ENCODE results near the gene CA5B.
"Not testable (repeated sequence)": the region's sequence is repeated elsewhere in the genome, so short reads cannot be mapped to it uniquely, and the experiment has no call there.

CA5B gene

GRCh38 chrX:15820106-15821073, 82.3 kb downstream of the CA5B start:
- CTCF ChIA-PET: no interaction called here

GRCh38 chrX:15822922-15823321, 84.9 kb downstream of the CA5B start:
- POLR2A ChIA-PET: no interaction called here
- DNase-seq (ENCODE audit: low read depth, low spot score): no peak
- CTCF ChIA-PET: no interaction called here
- TF ChIP-seq CTCF (IDR thresholded peaks at IDR 0.05; ENCODE audit: insufficient read depth, low read length, missing control alignments): no peak
- H3K4me3 ChIP-seq (ENCODE audit: low read depth, low read length): no peak overlapping the region

More at GRCh38 chrX:15820106-15821073, 82.3 kb downstream of the CA5B start:
- no peak for TF ChIP-seq CTCF (IDR thresholded peaks at IDR 0.05; ENCODE audit: insufficient read depth, low read length, missing control alignments)
- H3K4me3 ChIP-seq (ENCODE audit: low read depth, low read length): no peak overlapping the region
- POLR2A ChIA-PET: interaction anchor here (0.6 kb wide), 1 partner anchor 893 kb away, joined by 3 read pairs; no protein-coding TSS in a partner anchor
- DNase-seq (ENCODE audit: low read depth, low spot score): no peak

DNA sequence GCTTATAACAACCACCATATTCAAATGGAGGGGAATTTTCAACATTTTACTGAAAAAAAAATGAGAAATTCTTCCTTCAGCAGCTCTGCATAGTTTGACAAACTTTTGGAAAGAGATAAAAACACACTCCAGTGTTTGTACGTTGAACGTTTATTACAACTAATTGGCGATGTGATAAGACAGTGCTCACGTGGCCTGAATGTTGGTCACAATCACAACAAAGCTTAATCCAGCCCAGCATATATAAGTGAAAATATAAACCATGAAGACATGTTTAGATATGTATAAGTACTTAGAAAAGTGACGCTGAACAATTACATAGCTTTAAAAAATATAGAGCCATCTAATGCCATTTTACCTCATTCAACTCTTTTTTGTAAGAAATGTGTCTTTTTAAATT, 87.9 kb downstream of the CA5B start:
- no peak for DNase-seq (ENCODE audit: low read depth, low spot score)
- POLR2A ChIA-PET: no interaction called here
- H3K4me3 ChIP-seq (ENCODE audit: low read depth, low read length): no peak overlapping the region
- TF ChIP-seq CTCF (IDR thresholded peaks at IDR 0.05; ENCODE audit: insufficient read depth, low read length, missing control alignments): no peak
- CTCF ChIA-PET: no interaction called here

DNA sequence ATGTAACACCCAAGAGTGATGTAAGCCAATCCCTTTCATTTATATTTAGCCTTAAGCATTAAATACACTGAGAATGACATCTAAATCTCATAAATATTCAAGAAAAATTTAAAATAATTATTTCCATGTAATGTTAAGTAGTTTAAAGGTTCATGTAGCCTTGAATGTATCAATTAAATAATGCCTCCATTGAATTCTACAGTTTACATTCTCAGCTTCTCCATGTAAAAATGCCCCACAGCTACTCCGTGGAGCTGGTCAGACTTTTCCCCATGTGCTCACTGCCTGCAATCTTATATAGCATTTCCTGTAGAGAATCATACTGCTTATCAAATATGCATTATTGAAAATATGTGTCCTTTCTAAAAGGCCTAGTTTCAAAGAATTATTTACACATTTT, 91.1 kb downstream of the CA5B start:
- H3K4me3 ChIP-seq (ENCODE audit: low read depth, low read length): no peak overlapping the region
- TF ChIP-seq CTCF (IDR thresholded peaks at IDR 0.05; ENCODE audit: insufficient read depth, low read length, missing control alignments): no peak
- no peak for DNase-seq (ENCODE audit: low read depth, low spot score)
- POLR2A ChIA-PET: no interaction called here
- CTCF ChIA-PET: no interaction called here

DNA sequence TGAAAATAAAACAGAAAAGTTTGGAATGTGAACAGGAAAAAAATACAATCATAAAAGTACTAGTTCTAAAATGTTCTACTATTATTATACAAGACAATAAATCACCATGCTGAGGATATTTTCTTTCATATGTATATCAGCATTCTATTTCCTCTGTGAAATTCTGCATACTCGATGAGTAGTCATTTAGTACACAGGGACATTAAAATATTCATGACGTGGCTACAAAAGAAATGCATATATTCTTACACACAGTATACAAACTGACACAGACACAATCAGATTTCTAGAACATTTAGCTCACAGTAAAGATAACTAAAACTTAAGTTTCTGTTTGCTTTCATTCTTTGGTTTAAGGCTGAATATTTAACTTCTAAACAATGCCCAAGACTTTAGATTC, 93.3 kb downstream of the CA5B start:
- CTCF ChIA-PET; POLR2A ChIA-PET; DNase-seq (ENCODE audit: low read depth, low spot score); H3K4me3 ChIP-seq (ENCODE audit: low read depth, low read length): not testable (repeated sequence)

GRCh38 chrX:15834053-15834452, 96.0 kb downstream of the CA5B start:
- no peak overlapping the region for H3K4me3 ChIP-seq (ENCODE audit: low read depth, low read length)
- ChIA-PET CTCF (interaction anchor here (1.0 kb wide), 1 partner anchor 100 kb away, joined by 3 read pairs; no protein-coding TSS in a partner anchor), POLR2A (no interaction called here)
- TF ChIP-seq CTCF (IDR thresholded peaks at IDR 0.05; ENCODE audit: insufficient read depth, low read length, missing control alignments): no peak
- DNase-seq (ENCODE audit: low read depth, low spot score): no peak

Data from AG04449 (cell line).